IMR-90 (cell line): ENCODE results near the gene TEDDM1.

Experiments
- CEBPB ChIP-seq: IDR thresholded peaks from 2 replicates; pipeline ENCODE4 v1.6.1; 2012; ENCODE audit warnings: low read depth, low read length, improper control_type of control experiment
- CTCF ChIP-seq: conservative IDR thresholded peaks from 2 replicates; pipeline ENCODE4 v1.5.1; 2012; ENCODE audit warnings: mild to moderate bottlenecking, low read depth, low read length, improper control_type of control experiment
- FOS ChIP-seq: fragments of 150-350 bp; IDR thresholded peaks from 2 replicates; pipeline ENCODE4 v1.6.1; 2016; ENCODE audit warnings: low read depth, low read length
- POLR2A ChIP-seq: IDR thresholded peaks from 2 replicates; pipeline ENCODE4 v1.6.1; 2012; ENCODE audit warnings: mild to moderate bottlenecking, low read depth, low read length
- RCOR1 ChIP-seq: IDR thresholded peaks from 2 replicates; pipeline ENCODE4 v1.6.1; 2012; ENCODE audit warnings: mild to moderate bottlenecking, low read length, improper control_type of control experiment; ENCODE audit not compliant: insufficient replicate concordance

- TF ChIP-seq CTCF (no peak), POLR2A (no peak), FOS (no peak), RCOR1 (no peak), CEBPB (no peak)
Observed at GRCh38 chr1:182386980-182387379, 13.5 kb downstream of the TEDDM1 start.
